H9 (cell line): Measurements from ENCODE around the gene EPS15. TPM values are rescaled to one million over a fixed set of nuclear protein-coding genes. Genes with fewer than 3 reads are reported as not detected.

ENCODE experiments used
- DNase-seq: peaks from one replicate; pipeline ENCODE4 v3.0.0-alpha.2; 2017
- H2AFZ ChIP-seq: one replicate; pipeline ENCODE4 v1.6.1; 2013; ENCODE audit warnings: mild to moderate bottlenecking, low read length, control low read depth, moderate library complexity
- H2AK5ac ChIP-seq: 2 replicates; pipeline ENCODE4 v1.6.1; 2013; ENCODE audit warnings: low read length, control low read depth, mixed read lengths; ENCODE audit not compliant: insufficient read length
- H2BK120ac ChIP-seq: one replicate; pipeline ENCODE4 v1.6.1; 2013; ENCODE audit warnings: low read depth, mild to moderate bottlenecking, low read length, control low read depth, inconsistent platforms; ENCODE audit not compliant: poor library complexity, severe bottlenecking
- H2BK12ac ChIP-seq: 2 replicates; pipeline ENCODE4 v1.6.1; 2013; ENCODE audit warnings: low read length, control low read depth, mixed read lengths, low read depth; ENCODE audit not compliant: insufficient read length
- H2BK15ac ChIP-seq: 2 replicates; pipeline ENCODE4 v1.6.1; 2013; ENCODE audit warnings: low read depth, low read length, control low read depth
- H2BK20ac ChIP-seq: one replicate; pipeline ENCODE4 v1.6.1; 2013; ENCODE audit warnings: low read depth, mild to moderate bottlenecking, low read length, control low read depth, inconsistent platforms; ENCODE audit not compliant: poor library complexity, severe bottlenecking
- H2BK5ac ChIP-seq: 2 replicates; pipeline ENCODE4 v1.6.1; 2013; ENCODE audit warnings: low read length, control low read depth, mixed read lengths; ENCODE audit not compliant: insufficient read length
- H3K14ac ChIP-seq: 2 replicates; pipeline ENCODE4 v1.6.1; 2013; ENCODE audit warnings: low read length, control low read depth; ENCODE audit not compliant: insufficient read depth
- H3K18ac ChIP-seq: 2 replicates; pipeline ENCODE4 v1.6.1; 2013; ENCODE audit warnings: low read depth, mild to moderate bottlenecking, mixed read lengths, low read length, control low read depth; ENCODE audit not compliant: insufficient read length
- H3K23ac ChIP-seq: 2 replicates; pipeline ENCODE4 v1.6.1; 2013; ENCODE audit warnings: low read length, control low read depth, mixed read lengths, low read depth; ENCODE audit not compliant: insufficient read length
- H3K23me2 ChIP-seq: 2 replicates; pipeline ENCODE4 v1.6.1; 2013; ENCODE audit warnings: low read depth, mild to moderate bottlenecking, mixed read lengths, low read length, control low read depth; ENCODE audit not compliant: insufficient read length, poor library complexity, severe bottlenecking
- H3K27ac ChIP-seq: 2 replicates; pipeline ENCODE4 v1.5.1; 2013; ENCODE audit warnings: low read length, control low read depth, mixed read lengths, low read depth; ENCODE audit not compliant: insufficient read length
- H3K27me3 ChIP-seq: 2 replicates; pipeline ENCODE4 v1.6.1; 2013; ENCODE audit warnings: low read length, control low read depth, inconsistent platforms; ENCODE audit not compliant: insufficient read depth
- H3K4ac ChIP-seq: 2 replicates; pipeline ENCODE4 v1.6.1; 2013; ENCODE audit warnings: low read depth, mild to moderate bottlenecking, control low read depth, inconsistent platforms, low read length, moderate library complexity
- H3K4me1 ChIP-seq: 2 replicates; pipeline ENCODE4 v1.6.1; 2013; ENCODE audit warnings: low read length, control low read depth, inconsistent platforms; ENCODE audit not compliant: insufficient read depth
- H3K4me2 ChIP-seq: 2 replicates; pipeline ENCODE4 v1.6.1; 2013; ENCODE audit warnings: low read length, control low read depth, mixed read lengths; ENCODE audit not compliant: insufficient read length, insufficient read depth
- H3K56ac ChIP-seq: 2 replicates; pipeline ENCODE4 v1.6.1; 2013; ENCODE audit warnings: low read depth, mild to moderate bottlenecking, mixed read lengths, low read length, control low read depth; ENCODE audit not compliant: insufficient read length
- H3K79me1 ChIP-seq: 2 replicates; pipeline ENCODE4 v1.6.1; 2013; ENCODE audit warnings: low read depth, mild to moderate bottlenecking, moderate library complexity, low read length, control low read depth, inconsistent platforms; ENCODE audit not compliant: insufficient read depth, poor library complexity, severe bottlenecking
- H3K79me2 ChIP-seq: 2 replicates; pipeline ENCODE4 v1.6.1; 2013; ENCODE audit warnings: low read length, control low read depth, inconsistent platforms; ENCODE audit not compliant: insufficient read depth
- H3K9ac ChIP-seq: 2 replicates; pipeline ENCODE4 v1.6.1; 2013; ENCODE audit warnings: low read length, control low read depth, mixed read lengths; ENCODE audit not compliant: insufficient read length; ENCODE audit errors: extremely low read depth
- H3K9me3 ChIP-seq: one replicate; pipeline ENCODE4 v1.6.1; 2013; ENCODE audit warnings: low read depth, low read length, inconsistent platforms; ENCODE audit not compliant: control insufficient read depth
- H3T11ph ChIP-seq: one replicate; pipeline ENCODE4 v1.6.1; 2013; ENCODE audit warnings: mild to moderate bottlenecking, low read length, control low read depth, inconsistent platforms
- H4K20me1 ChIP-seq: one replicate; pipeline ENCODE4 v1.6.1; 2013; ENCODE audit not compliant: control insufficient read depth, insufficient read length, insufficient read depth
- H4K5ac ChIP-seq: 2 replicates; pipeline ENCODE4 v1.6.1; 2013; ENCODE audit warnings: low read depth, mild to moderate bottlenecking, mixed read lengths, low read length, control low read depth; ENCODE audit not compliant: insufficient read length
- H4K8ac ChIP-seq: replicated peaks from 2 replicates; pipeline ENCODE4 v1.6.1; 2013; ENCODE audit warnings: low read length, control low read depth, mixed read lengths, low read depth; ENCODE audit not compliant: insufficient read length
- H4K91ac ChIP-seq: 2 replicates; pipeline ENCODE4 v1.6.1; 2013; ENCODE audit warnings: low read depth, mild to moderate bottlenecking, moderate library complexity, mixed read lengths, low read length, control low read depth; ENCODE audit not compliant: insufficient read length
- H3K27ac Mint-ChIP-seq, 3 experiments: 2 replicates in 2 of 3; 3 replicates in 1 of 3; pipeline ENCODE4 v1.8.0; 2020 to 2021; ENCODE audit warnings: mixed read lengths in 3 of 3, mild to moderate bottlenecking in 1 of 3, moderate library complexity in 1 of 3
- H3K27me3 Mint-ChIP-seq: 2 replicates; pipeline ENCODE4 v1.8.0; 2021; ENCODE audit warnings: low read depth, mild to moderate bottlenecking, moderate library complexity, mixed read lengths
- H3K36me3 Mint-ChIP-seq, 3 experiments: 2 replicates in 2 of 3; 3 replicates in 1 of 3; pipeline ENCODE4 v1.8.0; 2020 to 2021; ENCODE audit warnings: low read depth in 3 of 3, mixed read lengths in 3 of 3; ENCODE audit not compliant: insufficient read depth in 1 of 3
- H3K4me1 Mint-ChIP-seq, 2 experiments: 2 replicates each; pipeline ENCODE4 v1.8.0; 2020; ENCODE audit warnings: mixed read lengths in 2 of 2
- H3K4me3 Mint-ChIP-seq, 2 experiments: 2 replicates in 1 of 2; 3 replicates in 1 of 2; pipeline ENCODE4 v1.8.0; 2020 to 2021; ENCODE audit warnings: mild to moderate bottlenecking in 2 of 2, mixed read lengths in 2 of 2, moderate library complexity in 1 of 2
- H3K9me3 Mint-ChIP-seq, 2 experiments: 2 replicates in 1 of 2; 3 replicates in 1 of 2; pipeline ENCODE4 v1.8.0; 2020; ENCODE audit warnings: mild to moderate bottlenecking in 2 of 2, mixed read lengths in 2 of 2, moderate library complexity in 1 of 2
- CTCF ChIP-seq: fragments of 200-600 bp; sonication (generic); conservative IDR thresholded peaks from 3 replicates; pipeline ENCODE4 v1.8.0; 2021; ENCODE audit warnings: antibody characterized with exemption, mild to moderate bottlenecking
- WGBS: extraction: QIAGEN DNeasy Blood & Tissue Kit; methylation state at CpG from one replicate; pipeline ENCODE4 v1.1.7; 2013; ENCODE audit warnings: missing lambda C conversion rate, low lambda C conversion rate, mixed read lengths; ENCODE audit not compliant: insufficient read length; ENCODE audit errors: extremely low coverage; 5-methylcytosine and 5-hydroxymethylcytosine counted together
- total RNA-seq: library from RNA; stranded (reverse); gene quantifications from 2 replicates; pipeline ENCODE4 v1.2.1, GENCODE V29; 2021

EPS15 gene
- total RNA-seq, 1 experiment from 2014 or later = 44.1 TPM

- Histone ChIP-seq H2BK20ac (no peak overlapping the region), H4K91ac (no peak overlapping the region), H2BK15ac (no peak overlapping the region), H3K14ac (no peak overlapping the region), H3K9ac (no peak overlapping the region), H4K20me1 (no peaks in the 10 kb centered on the region), H3T11ph (no peak overlapping the region), H3K4ac (no peak overlapping the region), H2AFZ (no peak overlapping the region), H3K27ac (no peak overlapping the region), H2BK5ac (no peak overlapping the region), H3K56ac (no peak overlapping the region), H4K8ac (no peak overlapping the region), H3K18ac (no peak overlapping the region), H3K23ac (no peak overlapping the region), H2BK12ac (no peak overlapping the region), H3K79me1 (no peaks in the 10 kb centered on the region), H3K23me2 (no peaks in the 10 kb centered on the region), H3K4me2 (no peak overlapping the region), H4K5ac (no peak overlapping the region), H3K27me3 (no peaks in the 10 kb centered on the region), H2BK120ac (no peak overlapping the region), H3K9me3 (no peaks in the 10 kb centered on the region), H3K79me2 (no peaks in the 10 kb centered on the region), H3K4me1 (no peaks in the 10 kb centered on the region; the same call in 1 of the 2 replicates), H2AK5ac (no peak overlapping the region)
- no peak overlapping the region for H3K4me3 Mint-ChIP-seq
- DNase-seq = no peak
- TF ChIP-seq CTCF = no peak
- no peak overlapping the region for H3K27ac Mint-ChIP-seq
- H3K27me3 Mint-ChIP-seq = no peaks in the 10 kb centered on the region; the same call in 1 of the 2 replicates
- WGBS = no CpG with 5 or more reads among the region's 11 CpGs
- H3K4me1 Mint-ChIP-seq = peaks cover under 1 to 1% of the 10 kb centered on the region in 2 experiments
- no peaks in the 10 kb centered on the region for H3K36me3 Mint-ChIP-seq
- H3K9me3 Mint-ChIP-seq = no peaks in the 10 kb centered on the region
Observed at GRCh38 chr1:51552929-51553807, 34.1 kb upstream of the EPS15 start.
